ENCODE results near the gene RPS13. TPM values are rescaled to one million over a fixed set of nuclear protein-coding genes. Genes with fewer than 3 reads are reported as not detected.
"Not testable (repeated sequence)": the region's sequence is repeated elsewhere in the genome, so short reads cannot be mapped to it uniquely, and the experiment has no call there.

The RPS13 gene
- total and polyA plus RNA-seq, 2 donors (not counting 1 experiment from before 2014, with no cell fraction given) = 1,411 to 1,599 TPM

GRCh38 chr11:17063171-17064002, 14.1 kb downstream of the RPS13 start:
- CTCF ChIA-PET = interaction anchor here (0.6 to 5.0 kb wide), 16 partner anchors 12 to 293 kb away, joined by 3 to 83 read pairs (median 4); no protein-coding TSS in a partner anchor

GRCh38 chr11:17051146-17051545, 26.3 kb downstream of the RPS13 start:
- CTCF ChIA-PET; H3K9me3 Mint-ChIP-seq (ENCODE audit: insufficient read depth): not testable (repeated sequence)

More at GRCh38 chr11:17063171-17064002, 14.1 kb downstream of the RPS13 start:
- no peaks in the 10 kb centered on the region for H3K9me3 Mint-ChIP-seq (ENCODE audit: insufficient read depth)
- WGBS (ENCODE audit: insufficient coverage) = 94% methylated on average over 2 of the region's 4 CpGs
- no peaks in the 10 kb centered on the region for H3K4me1 Mint-ChIP-seq
- H3K4me1 ChIP-seq (ENCODE audit: control insufficient read depth in 2 of 2, insufficient read depth in 2 of 2, low read length in 2 of 2) = no peaks in the 10 kb centered on the region
- H3K4me3 ChIP-seq (ENCODE audit: control extremely low read depth in 1 of 5, extremely low read depth in 1 of 5, insufficient read depth in 1 of 5, low read depth in 2 of 5, low read length in 4 of 5) = no peak overlapping the region
- H3K27ac ChIP-seq (ENCODE audit: low read length in 2 of 2) = no peak overlapping the region
- POLR2A ChIA-PET = no interaction called here
- no peak overlapping the region for H3K27ac Mint-ChIP-seq
- no peaks in the 10 kb centered on the region for H3K9me3 ChIP-seq (ENCODE audit: control extremely low read depth in 1 of 3, control insufficient read depth in 2 of 3, insufficient read depth in 1 of 3, low read length in 2 of 3)
- peak; percentile 57 for ATAC-seq (ENCODE audit: low read depth)
- intact Hi-C loops (cut with micrococcal nuclease) = loop anchor here (1.0 kb wide), 4 partner anchors 117 to 278 kb away; no protein-coding TSS in a partner anchor
- no peaks in the 10 kb centered on the region for H3K27me3 ChIP-seq (replicated peaks in 1 of 4; ENCODE audit: control extremely low read depth in 1 of 4, control insufficient read depth in 3 of 4, insufficient read depth in 4 of 4, low read length in 3 of 4)
- no peak overlapping the region for H3K9ac ChIP-seq (ENCODE audit: low read length)
- H3K36me3 ChIP-seq (replicated peaks in 1 of 2; ENCODE audit: control extremely low read depth in 1 of 2, control insufficient read depth in 1 of 2, extremely low read depth in 1 of 2, insufficient read depth in 2 of 2, low read length in 1 of 2) = no peaks in the 10 kb centered on the region
- no peaks in the 10 kb centered on the region for H3K27me3 Mint-ChIP-seq
- no peak overlapping the region for H2AFZ ChIP-seq (ENCODE audit: insufficient read depth, low read depth, low read length, poor library complexity, severe bottlenecking)
- no peaks in the 10 kb centered on the region for H4K20me1 ChIP-seq (ENCODE audit: control insufficient read depth, insufficient read depth, low read length, poor library complexity, severe bottlenecking)
- no peak overlapping the region for H3K4me2 ChIP-seq (replicated peaks; ENCODE audit: low read depth, low read length, poor library complexity, severe bottlenecking)
- TF ChIP-seq CTCF (IDR thresholded peaks at IDR 0.05) (peak; percentile 28), EZH2 (IDR thresholded peaks at IDR 0.05; ENCODE audit: borderline replicate concordance, insufficient read depth, low read depth, low read length, poor library complexity, severe bottlenecking) (no peak)
- peak; percentile 48 for DNase-seq
- H3K79me2 ChIP-seq (ENCODE audit: control insufficient read depth, insufficient read depth, low read length) = no peaks in the 10 kb centered on the region
- H3K4me3 Mint-ChIP-seq = no peak overlapping the region

GRCh38 chr11:17048491-17048890, 29.0 kb downstream of the RPS13 start:
- H3K4me3 Mint-ChIP-seq; H2AFZ ChIP-seq (ENCODE audit: insufficient read depth, low read depth, low read length, poor library complexity, severe bottlenecking); H3K79me2 ChIP-seq (ENCODE audit: control insufficient read depth, insufficient read depth, low read length); H3K4me1 ChIP-seq (ENCODE audit: control insufficient read depth in 2 of 2, insufficient read depth in 2 of 2, low read length in 2 of 2); H3K9me3 Mint-ChIP-seq (ENCODE audit: insufficient read depth); H3K9ac ChIP-seq (ENCODE audit: low read length); H3K27me3 Mint-ChIP-seq; H3K9me3 ChIP-seq (ENCODE audit: control extremely low read depth in 1 of 3, control insufficient read depth in 2 of 3, insufficient read depth in 1 of 3, low read length in 2 of 3); ATAC-seq (ENCODE audit: low read depth); H3K4me1 Mint-ChIP-seq; H3K4me2 ChIP-seq (replicated peaks; ENCODE audit: low read depth, low read length, poor library complexity, severe bottlenecking); DNase-seq; H3K4me3 ChIP-seq (ENCODE audit: control extremely low read depth in 1 of 5, extremely low read depth in 1 of 5, insufficient read depth in 1 of 5, low read depth in 2 of 5, low read length in 4 of 5); H3K36me3 ChIP-seq (replicated peaks in 1 of 2; ENCODE audit: control extremely low read depth in 1 of 2, control insufficient read depth in 1 of 2, extremely low read depth in 1 of 2, insufficient read depth in 2 of 2, low read length in 1 of 2); H3K27me3 ChIP-seq (replicated peaks in 1 of 4; ENCODE audit: control extremely low read depth in 1 of 4, control insufficient read depth in 3 of 4, insufficient read depth in 4 of 4, low read length in 3 of 4); H3K27ac ChIP-seq (ENCODE audit: low read length in 2 of 2); H4K20me1 ChIP-seq (ENCODE audit: control insufficient read depth, insufficient read depth, low read length, poor library complexity, severe bottlenecking); intact Hi-C loops (cut with micrococcal nuclease); H3K27ac Mint-ChIP-seq: not testable (repeated sequence)
- ChIA-PET POLR2A (interaction anchor here (0.8 kb wide), 1 partner anchor 20 kb away, joined by 4 read pairs; no protein-coding TSS in a partner anchor), CTCF (interaction anchor here (0.8 kb wide), 1 partner anchor 119 kb away, joined by 3 read pairs; no protein-coding TSS in a partner anchor)
- 89% methylated on average over 1 of the region's 4 CpGs for WGBS (ENCODE audit: insufficient coverage)

More at GRCh38 chr11:17051146-17051545, 26.3 kb downstream of the RPS13 start:
- WGBS (ENCODE audit: insufficient coverage) = 97% methylated on average over 5 of the region's 27 CpGs
- H4K20me1 ChIP-seq (ENCODE audit: control insufficient read depth, insufficient read depth, low read length, poor library complexity, severe bottlenecking); H3K9me3 ChIP-seq (ENCODE audit: control extremely low read depth in 1 of 3, control insufficient read depth in 2 of 3, insufficient read depth in 1 of 3, low read length in 2 of 3); H3K27me3 ChIP-seq (replicated peaks in 1 of 4; ENCODE audit: control extremely low read depth in 1 of 4, control insufficient read depth in 3 of 4, insufficient read depth in 4 of 4, low read length in 3 of 4); DNase-seq; H3K36me3 ChIP-seq (replicated peaks in 1 of 2; ENCODE audit: control extremely low read depth in 1 of 2, control insufficient read depth in 1 of 2, extremely low read depth in 1 of 2, insufficient read depth in 2 of 2, low read length in 1 of 2); H3K4me3 Mint-ChIP-seq; H3K27ac Mint-ChIP-seq; POLR2A ChIA-PET; ATAC-seq (ENCODE audit: low read depth); H3K4me2 ChIP-seq (replicated peaks; ENCODE audit: low read depth, low read length, poor library complexity, severe bottlenecking); H3K27me3 Mint-ChIP-seq; H3K4me1 Mint-ChIP-seq; H2AFZ ChIP-seq (ENCODE audit: insufficient read depth, low read depth, low read length, poor library complexity, severe bottlenecking); H3K27ac ChIP-seq (ENCODE audit: low read length in 2 of 2); H3K79me2 ChIP-seq (ENCODE audit: control insufficient read depth, insufficient read depth, low read length); H3K9ac ChIP-seq (ENCODE audit: low read length); H3K4me1 ChIP-seq (ENCODE audit: control insufficient read depth in 2 of 2, insufficient read depth in 2 of 2, low read length in 2 of 2); intact Hi-C loops (cut with micrococcal nuclease); H3K4me3 ChIP-seq (ENCODE audit: control extremely low read depth in 1 of 5, extremely low read depth in 1 of 5, insufficient read depth in 1 of 5, low read depth in 2 of 5, low read length in 4 of 5): not testable (repeated sequence)

Data from B cell (primary cell).